Kidney (tissue), 14 donors: Measurements from ENCODE around the gene SIVA1. TPM values are rescaled to one million over a fixed set of nuclear protein-coding genes. Genes with fewer than 3 reads are reported as not detected.

Experiments
- DNase-seq, 5 donors: peaks; one replicate each; pipeline ENCODE4 v3.0.0-alpha.2; 2013 to 2020
- FAIRE-seq: peaks from 2 replicates; lab custom pipeline; 2012; peaks lifted over from hg19 to GRCh38; lab: Jason Lieb, UNC
- H3K27ac ChIP-seq, 2 donors: one replicate each; pipeline ENCODE4 v1.7.0; 2013; ENCODE audit warnings: low read depth in 2 of 2, low read length in 2 of 2, inconsistent platforms in 1 of 2
- H3K27me3 ChIP-seq: one replicate; pipeline ENCODE4 v1.7.1; 2013; ENCODE audit warnings: low read length, inconsistent platforms; ENCODE audit not compliant: control insufficient read depth, insufficient read depth
- H3K36me3 ChIP-seq, 3 donors: one replicate each; pipeline versions ENCODE4 v1.7.0 to v1.7.1; 2013; ENCODE audit warnings: low read length in 3 of 3, control low read depth in 1 of 3, inconsistent platforms in 1 of 3; ENCODE audit not compliant: insufficient read depth in 3 of 3, control insufficient read depth in 2 of 3
- H3K4me1 ChIP-seq, 3 donors: one replicate each; pipeline versions ENCODE4 v1.7.0 to v1.7.1; 2013; ENCODE audit warnings: low read length in 3 of 3, inconsistent platforms in 1 of 3, low read depth in 1 of 3; ENCODE audit not compliant: control insufficient read depth in 2 of 3, insufficient read depth in 2 of 3
- H3K4me3 ChIP-seq, 3 donors: one replicate each; pipeline versions ENCODE4 v1.7.0 to v1.8.1; 2013; ENCODE audit warnings: low read length in 3 of 3, control low read depth in 1 of 3, inconsistent platforms in 1 of 3
- H3K9ac ChIP-seq, 3 donors: one replicate each; pipeline versions ENCODE4 v1.7.0 to v1.7.1; 2013; ENCODE audit warnings: low read length in 3 of 3, control low read depth in 1 of 3, inconsistent platforms in 1 of 3
- H3K9me3 ChIP-seq, 3 donors: one replicate each; pipeline versions ENCODE4 v1.7.0 to v1.7.1; 2013; ENCODE audit warnings: low read length in 3 of 3, control low read depth in 1 of 3, inconsistent platforms in 1 of 3; ENCODE audit not compliant: control insufficient read depth in 2 of 3, insufficient read depth in 1 of 3
- intact Hi-C: fragments of 100-400 bp; cut with DNase I; formaldehyde crosslinking; loops from one replicate; pipeline ENCODE4 v1.11.1; 2022
- polyA plus RNA-seq: library from polyadenylated mRNA; stranded (reverse); fragments of 350-450 nt; fragmentation: Illumina TruSeq; extraction: RNeasy Lipid Tissue Mini Kit (QIAGEN cat#74804); gene quantifications from one replicate; pipeline ENCODE4 v1.2.3, GENCODE V29; 2014; ENCODE audit warnings: low read depth, low replicate concordance; ENCODE audit not compliant: insufficient read depth
- total RNA-seq: library from RNA; stranded (reverse); fragmentation: NEBNext Ultra II Directional; extraction: Animal tissue kit (Norgen Biotek cat#: 25700); gene quantifications from one replicate; pipeline ENCODE4 v1.2.1, GENCODE V29; 2021
- TF ChIP-seq, protein P1 (sequence below): IDR thresholded peaks from 3 replicates; pipeline ENCODE4 v1.5.1; 2012; ENCODE audit warnings: mild to moderate bottlenecking, moderate library complexity, borderline replicate concordance; ENCODE audit not compliant: insufficient read depth; ENCODE audit errors: extremely low read depth
- donor health status: control.
- donor health status: control.
- donor health status: control.
- donor health status: control.
- donor health status: control.
- donor health status: DM: yes; HTN: yes; CAD: no.
- donor health status: Normal renal cell carcinoma (clear cell type).

Gene SIVA1
- total and polyA plus RNA-seq, 2 donors from 2014 or later, result 65.7 to 124 TPM

DNA sequence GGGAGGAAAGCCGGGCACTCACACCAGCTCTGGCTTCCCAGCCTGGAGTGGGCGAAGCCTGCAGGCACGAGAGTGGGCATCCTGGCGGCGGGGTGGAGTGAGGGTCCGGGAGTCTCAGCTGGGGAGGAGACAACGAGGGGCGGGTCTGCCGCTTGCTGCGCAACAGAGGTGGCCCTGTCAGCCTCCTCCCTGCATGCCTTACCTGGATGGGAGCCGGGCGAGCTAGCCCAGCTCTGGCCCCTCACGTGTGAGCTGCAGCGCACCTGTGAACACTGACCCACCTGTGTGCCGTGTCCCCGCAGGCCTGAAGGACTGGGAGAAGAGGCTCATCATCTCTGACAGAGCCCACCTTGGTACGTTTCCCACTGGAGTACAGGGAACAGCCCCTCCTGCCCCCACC, 13.9 kb upstream of the SIVA1 start:
- TF ChIP-seq, protein P1, sequence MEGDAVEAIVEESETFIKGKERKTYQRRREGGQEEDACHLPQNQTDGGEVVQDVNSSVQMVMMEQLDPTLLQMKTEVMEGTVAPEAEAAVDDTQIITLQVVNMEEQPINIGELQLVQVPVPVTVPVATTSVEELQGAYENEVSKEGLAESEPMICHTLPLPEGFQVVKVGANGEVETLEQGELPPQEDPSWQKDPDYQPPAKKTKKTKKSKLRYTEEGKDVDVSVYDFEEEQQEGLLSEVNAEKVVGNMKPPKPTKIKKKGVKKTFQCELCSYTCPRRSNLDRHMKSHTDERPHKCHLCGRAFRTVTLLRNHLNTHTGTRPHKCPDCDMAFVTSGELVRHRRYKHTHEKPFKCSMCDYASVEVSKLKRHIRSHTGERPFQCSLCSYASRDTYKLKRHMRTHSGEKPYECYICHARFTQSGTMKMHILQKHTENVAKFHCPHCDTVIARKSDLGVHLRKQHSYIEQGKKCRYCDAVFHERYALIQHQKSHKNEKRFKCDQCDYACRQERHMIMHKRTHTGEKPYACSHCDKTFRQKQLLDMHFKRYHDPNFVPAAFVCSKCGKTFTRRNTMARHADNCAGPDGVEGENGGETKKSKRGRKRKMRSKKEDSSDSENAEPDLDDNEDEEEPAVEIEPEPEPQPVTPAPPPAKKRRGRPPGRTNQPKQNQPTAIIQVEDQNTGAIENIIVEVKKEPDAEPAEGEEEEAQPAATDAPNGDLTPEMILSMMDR, result no peak
- FAIRE-seq (no peak), DNase-seq (no peak)
- Histone ChIP-seq H3K36me3 (peaks cover 4 to 12% (median 5%) of the 10 kb centered on the region in 3 donors), H3K27ac (no peak overlapping the region), H3K4me3 (no peak overlapping the region), H3K9me3 (no peaks in the 10 kb centered on the region), H3K9ac (no peak overlapping the region), H3K4me1 (peaks cover 0 to 22% (median 5%) of the 10 kb centered on the region in 3 donors), H3K27me3 (no peaks in the 10 kb centered on the region)
- intact Hi-C loops, result no loop called here

DNA sequence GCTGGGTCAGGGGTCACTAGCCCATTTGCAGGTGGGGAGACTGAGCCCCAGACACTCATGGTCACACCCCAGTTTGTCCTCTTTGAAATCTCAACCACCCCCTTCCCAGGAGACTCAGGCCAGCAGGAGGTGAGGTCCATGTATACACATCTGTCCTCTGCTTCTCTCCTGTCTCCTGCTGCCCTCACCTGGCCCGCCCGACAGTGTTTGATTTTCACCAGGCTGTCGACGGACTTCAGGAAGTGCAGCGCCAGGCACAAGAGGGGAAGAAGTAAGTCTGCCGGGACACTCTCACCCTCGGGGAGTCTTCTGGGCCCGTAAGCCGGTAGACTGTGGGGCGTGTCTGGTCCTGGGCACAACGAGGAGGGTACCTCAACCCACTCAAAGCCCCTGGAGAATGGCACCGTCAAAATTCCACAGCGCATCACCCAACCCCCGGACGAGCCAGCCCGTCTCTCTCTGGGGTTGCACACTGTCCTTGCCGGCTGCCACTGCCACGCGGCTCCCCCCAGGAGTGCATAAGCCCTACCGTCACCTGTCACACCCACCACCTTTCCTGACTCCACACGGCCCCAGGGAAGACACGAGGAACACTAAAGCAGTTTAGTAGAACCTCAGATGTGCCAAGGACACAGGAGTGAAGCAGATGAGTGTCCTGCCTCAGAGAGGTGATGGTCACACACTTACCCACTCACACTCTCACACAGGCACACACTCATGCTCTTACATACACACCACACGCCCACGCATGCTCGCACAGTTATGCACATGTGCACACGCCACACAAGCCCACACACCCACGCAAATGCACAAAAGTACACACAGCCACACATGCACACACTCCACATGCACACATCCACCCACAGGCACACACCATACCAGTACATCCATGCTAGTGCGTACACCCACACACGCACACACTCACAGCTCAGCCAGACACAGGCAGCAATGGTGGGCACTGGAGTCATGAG, 13.1 kb upstream of the SIVA1 start:
- DNase-seq (no peak), FAIRE-seq (no peak)
- TF ChIP-seq, protein P1, result no peak
- Histone ChIP-seq H3K9ac (no peak overlapping the region), H3K9me3 (no peaks in the 10 kb centered on the region), H3K36me3 (peaks cover 4 to 12% (median 8%) of the 10 kb centered on the region in 3 donors), H3K4me3 (no peak overlapping the region), H3K4me1 (peaks cover 0 to 17% (median 5%) of the 10 kb centered on the region in 3 donors), H3K27me3 (no peaks in the 10 kb centered on the region), H3K27ac (no peak overlapping the region)
- intact Hi-C loops, result no loop called here

DNA sequence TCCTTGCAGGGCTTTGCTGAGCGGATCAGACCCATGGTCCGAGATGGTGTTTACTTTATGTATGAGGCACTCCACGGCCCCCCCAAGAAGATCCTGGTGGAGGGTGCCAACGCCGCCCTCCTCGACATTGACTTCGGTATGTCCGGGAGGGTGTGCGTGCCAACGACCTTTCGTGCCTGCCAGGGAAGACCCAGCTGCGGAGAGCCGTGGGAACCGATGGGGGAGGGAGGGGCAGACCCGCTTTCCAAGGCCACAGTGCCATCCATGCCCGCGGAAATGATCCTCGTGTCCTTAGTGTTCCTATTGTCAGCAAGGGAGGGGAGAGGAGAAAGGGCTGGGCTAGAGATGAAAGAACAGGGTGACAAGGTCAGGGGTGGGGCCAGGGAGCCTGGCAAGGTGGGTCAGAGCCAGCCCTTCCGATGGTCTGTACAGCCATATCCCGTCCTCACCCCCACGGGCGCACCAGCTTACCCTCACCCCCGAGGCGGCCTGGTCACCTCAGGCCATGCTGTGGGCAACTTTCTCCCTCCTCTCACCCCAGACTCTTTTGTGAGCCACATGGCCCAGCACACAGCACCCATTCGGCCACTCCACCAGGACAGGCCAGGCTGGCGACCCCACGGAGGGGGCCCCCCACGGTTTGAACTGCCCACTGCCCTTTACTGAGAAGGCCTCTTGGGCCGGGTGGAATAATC, 11.7 kb upstream of the SIVA1 start:
- Histone ChIP-seq H3K4me3 (no peak overlapping the region), H3K9me3 (no peaks in the 10 kb centered on the region), H3K4me1 (peaks cover 0 to 5% (median 0%) of the 10 kb centered on the region in 3 donors), H3K9ac (no peak overlapping the region), H3K27ac (no peak overlapping the region), H3K27me3 (no peaks in the 10 kb centered on the region), H3K36me3 (peaks cover 4 to 12% (median 12%) of the 10 kb centered on the region in 3 donors)
- intact Hi-C loops, result no loop called here
- DNase-seq (peak in 1 of 5 donors; percentile 61), FAIRE-seq (no peak)
- TF ChIP-seq, protein P1, result no peak
